NT2/D1 (cell line): Measurements from ENCODE around the gene CDH22.

Source experiments
- DNase-seq: peaks from one replicate; pipeline ENCODE4 v3.0.0-alpha.2; 2011; ENCODE audit warnings: low read depth, low spot score
- H3K27me3 ChIP-seq: 2 replicates; pipeline ENCODE4 v1.6.0; 2011; ENCODE audit warnings: mild to moderate bottlenecking; ENCODE audit not compliant: insufficient read length, insufficient read depth
- H3K36me3 ChIP-seq: 2 replicates; pipeline ENCODE4 v1.6.1; 2011; ENCODE audit warnings: mild to moderate bottlenecking, low read length, mixed read lengths; ENCODE audit not compliant: insufficient read depth, insufficient read length
- H3K4me1 ChIP-seq: 2 replicates; pipeline ENCODE4 v1.5.1; 2011; ENCODE audit not compliant: insufficient read depth, insufficient read length
- H3K4me3 ChIP-seq: 2 replicates; pipeline ENCODE4 v1.5.1; 2011; ENCODE audit warnings: low read depth; ENCODE audit not compliant: insufficient read length
- H3K9ac ChIP-seq: 2 replicates; pipeline ENCODE4 v1.6.0; 2011; ENCODE audit warnings: low read depth; ENCODE audit not compliant: insufficient read length
- H3K9me3 ChIP-seq: 2 replicates; pipeline ENCODE4 v1.5.1; 2011; ENCODE audit warnings: mild to moderate bottlenecking, low read length; ENCODE audit not compliant: insufficient read depth
- SUZ12 ChIP-seq: IDR thresholded peaks from 2 replicates; pipeline ENCODE4 v1.6.1; 2011; ENCODE audit not compliant: insufficient read length, insufficient read depth; ENCODE audit errors: extremely low read depth
- YY1 ChIP-seq: IDR thresholded peaks from 2 replicates; pipeline ENCODE4 v1.6.1; 2011; ENCODE audit not compliant: insufficient read length, insufficient read depth
- ZNF274 ChIP-seq: IDR thresholded peaks from 2 replicates; pipeline ENCODE4 v1.6.1; 2011; ENCODE audit warnings: mild to moderate bottlenecking, low read depth, low read length

The CDH22 gene

DNA sequence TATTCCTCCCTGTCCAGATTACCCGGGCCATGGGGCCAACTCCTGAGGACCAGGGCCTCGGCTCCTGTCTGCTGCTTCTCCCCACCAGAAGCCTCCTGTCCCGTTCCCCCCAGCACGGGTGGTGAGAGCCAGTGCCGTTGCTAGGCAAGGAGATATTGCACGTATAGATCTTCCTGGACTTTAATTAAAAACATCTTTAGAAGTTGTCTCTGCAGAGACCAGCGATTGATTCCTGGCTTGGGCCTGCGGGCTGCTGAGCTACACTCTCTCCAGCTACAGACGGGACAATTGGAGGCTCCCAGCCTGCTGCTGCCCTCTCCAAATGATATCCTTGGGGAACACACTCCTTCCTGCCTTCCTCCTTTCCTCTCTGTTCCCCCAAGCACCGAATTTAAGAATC is 74.6 kb downstream of the CDH22 start:
- no peak overlapping the region for H3K4me3 ChIP-seq
- no peaks in the 10 kb centered on the region for H3K36me3 ChIP-seq
- peaks cover 38% of the 10 kb centered on the region for H3K27me3 ChIP-seq
- TF ChIP-seq SUZ12 (no peak), ZNF274 (no peak), YY1 (no peak)
- DNase-seq = no peak
- peaks cover 5% of the 10 kb centered on the region for H3K4me1 ChIP-seq
- H3K9me3 ChIP-seq = no peaks in the 10 kb centered on the region
- H3K9ac ChIP-seq = no peak overlapping the region

DNA sequence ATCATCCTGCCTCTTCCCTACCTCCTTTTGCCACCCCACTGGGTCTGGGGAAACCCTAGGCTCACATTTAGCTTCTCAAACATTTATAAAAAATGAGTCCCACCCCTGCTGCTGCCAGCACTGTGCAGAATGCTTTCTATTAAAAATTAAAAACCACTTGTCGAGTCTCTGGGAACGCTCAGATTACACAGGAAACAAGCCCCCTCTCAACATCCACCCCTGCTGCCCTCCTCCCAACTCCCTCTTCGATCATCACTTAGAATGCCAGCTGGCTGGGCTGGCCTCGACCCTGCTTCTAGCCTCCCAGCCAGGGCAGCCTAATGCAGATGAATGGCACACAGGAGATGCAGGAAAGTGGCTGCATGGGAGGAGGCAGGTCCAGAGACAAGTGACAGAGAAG is 75.8 kb downstream of the CDH22 start:
- peaks cover 2% of the 10 kb centered on the region for H3K4me1 ChIP-seq
- TF ChIP-seq ZNF274 = no peak
- no peak for TF ChIP-seq SUZ12
- no peak for TF ChIP-seq YY1
- no peak overlapping the region for H3K4me3 ChIP-seq
- no peaks in the 10 kb centered on the region for H3K36me3 ChIP-seq
- no peak overlapping the region for H3K9ac ChIP-seq
- no peaks in the 10 kb centered on the region for H3K9me3 ChIP-seq
- peaks cover 27% of the 10 kb centered on the region for H3K27me3 ChIP-seq
- no peak for DNase-seq

DNA sequence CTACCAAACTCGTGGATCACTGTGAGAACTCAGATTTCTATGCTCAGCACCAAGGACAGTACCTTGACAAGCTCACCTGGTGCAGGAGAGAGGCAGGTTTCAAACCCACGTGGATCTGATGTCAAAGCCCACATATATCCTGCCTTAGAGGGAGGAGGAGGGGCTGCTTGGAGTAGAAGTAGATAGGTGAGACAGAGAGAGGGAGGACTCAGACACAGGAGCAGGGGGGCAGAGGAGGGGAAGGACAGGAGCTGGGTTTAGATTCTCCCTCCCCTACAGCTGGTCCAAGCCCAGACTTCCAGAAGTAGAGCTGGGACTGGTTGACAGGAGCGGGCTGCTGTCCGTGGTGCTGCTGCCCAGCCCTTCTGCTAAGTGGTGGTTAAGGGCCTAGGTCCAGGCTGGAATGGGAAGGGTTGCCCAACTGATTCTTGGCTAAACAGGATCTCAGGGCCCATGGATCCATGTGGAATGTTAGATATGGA is 77.5 kb downstream of the CDH22 start:
- TF ChIP-seq ZNF274 (no peak), YY1 (no peak), SUZ12 (no peak)
- no peak overlapping the region for H3K4me3 ChIP-seq
- no peaks in the 10 kb centered on the region for H3K36me3 ChIP-seq
- H3K9me3 ChIP-seq = no peaks in the 10 kb centered on the region
- H3K4me1 ChIP-seq = no peaks in the 10 kb centered on the region
- H3K27me3 ChIP-seq = peaks cover 23% of the 10 kb centered on the region
- DNase-seq = peak; percentile 71
- H3K9ac ChIP-seq = no peak overlapping the region

DNA sequence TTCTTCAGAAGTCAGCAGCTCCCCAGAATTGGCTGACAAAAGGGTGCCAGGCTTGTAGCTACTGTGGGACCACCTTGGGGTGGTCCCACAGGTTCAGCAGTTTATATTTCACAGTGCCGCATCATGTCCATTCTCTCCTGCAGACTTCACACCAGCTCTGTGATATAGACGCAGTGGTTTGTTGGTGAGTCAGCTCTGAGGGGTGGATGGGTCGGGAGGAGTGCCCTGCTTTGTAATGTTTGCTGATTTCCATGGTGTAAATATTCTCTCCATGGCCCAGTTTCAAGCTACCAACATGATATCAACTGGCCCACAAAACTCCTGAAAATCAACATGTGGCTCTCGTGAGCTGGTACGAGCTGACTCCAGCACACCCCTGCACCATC is 78.2 kb downstream of the CDH22 start:
- no peak for TF ChIP-seq YY1
- TF ChIP-seq ZNF274 = no peak
- no peak for TF ChIP-seq SUZ12

DNA sequence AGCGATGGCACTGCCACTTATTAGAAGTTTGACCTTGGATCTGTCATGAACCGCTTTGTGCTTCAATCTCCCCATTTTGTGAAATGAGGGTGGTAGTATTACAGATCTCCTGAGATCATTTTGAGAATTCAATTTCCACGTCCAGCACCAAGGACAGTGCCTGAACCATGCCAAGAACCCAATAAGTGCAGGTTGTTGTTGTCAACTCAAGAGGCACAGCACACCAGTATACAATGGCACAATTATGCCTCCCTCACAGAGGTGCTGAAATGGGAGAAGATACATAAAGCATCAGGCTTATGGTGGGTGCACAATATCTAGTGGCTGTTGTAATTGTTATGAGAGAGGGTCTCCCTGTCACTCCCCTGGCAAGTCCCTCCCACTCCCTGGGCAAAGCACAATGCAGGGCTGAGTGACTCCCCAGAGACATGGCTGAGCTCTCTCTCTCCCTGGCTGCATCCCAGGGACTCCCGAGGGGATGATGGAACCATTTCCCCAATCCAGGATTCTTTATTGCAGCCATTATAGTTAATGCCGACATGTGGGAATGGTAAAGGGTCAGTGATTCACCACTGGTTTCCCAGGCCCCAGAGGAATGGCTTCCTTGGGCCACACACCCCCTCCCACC is 78.7 kb downstream of the CDH22 start:
- DNase-seq = no peak
- no peak overlapping the region for H3K9ac ChIP-seq
- H3K9me3 ChIP-seq = no peaks in the 10 kb centered on the region
- H3K36me3 ChIP-seq = no peaks in the 10 kb centered on the region
- no peaks in the 10 kb centered on the region for H3K4me1 ChIP-seq
- TF ChIP-seq SUZ12 = no peak
- no peak for TF ChIP-seq ZNF274
- no peak for TF ChIP-seq YY1
- no peak overlapping the region for H3K4me3 ChIP-seq
- peaks cover 14% of the 10 kb centered on the region for H3K27me3 ChIP-seq

More for the DNA sequence above, 78.2 kb downstream of the CDH22 start:
- Histone ChIP-seq H3K4me3 (no peak overlapping the region), H3K9me3 (no peaks in the 10 kb centered on the region), H3K4me1 (no peaks in the 10 kb centered on the region), H3K27me3 (peaks cover 16% of the 10 kb centered on the region), H3K36me3 (no peaks in the 10 kb centered on the region), H3K9ac (no peak overlapping the region)
- no peak for DNase-seq

DNA sequence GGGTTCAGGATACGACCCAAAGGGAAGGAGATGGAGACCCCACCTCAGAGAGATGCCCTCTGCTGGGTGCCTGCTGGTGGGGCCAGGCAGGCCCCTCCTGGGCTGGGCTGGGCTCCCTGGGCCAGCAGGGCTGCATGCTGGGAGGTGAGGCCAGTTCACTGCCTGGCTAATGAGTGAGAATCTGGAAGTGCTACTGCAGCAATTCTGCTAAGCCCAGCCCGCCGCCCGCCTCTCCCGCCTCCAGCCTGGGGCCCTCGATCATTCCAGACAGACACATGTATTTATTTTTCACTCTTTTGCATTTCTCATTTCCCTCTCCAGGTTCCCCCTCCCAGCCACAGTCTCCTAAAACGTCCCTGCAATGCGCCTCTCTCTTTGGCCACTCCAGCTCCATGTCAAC is 79.6 kb downstream of the CDH22 start:
- TF ChIP-seq YY1 (no peak), ZNF274 (no peak), SUZ12 (no peak)
- Histone ChIP-seq H3K4me3 (no peak overlapping the region), H3K9ac (no peak overlapping the region), H3K27me3 (peaks cover 11% of the 10 kb centered on the region), H3K4me1 (no peaks in the 10 kb centered on the region), H3K9me3 (no peaks in the 10 kb centered on the region), H3K36me3 (no peaks in the 10 kb centered on the region)
- DNase-seq = no peak

DNA sequence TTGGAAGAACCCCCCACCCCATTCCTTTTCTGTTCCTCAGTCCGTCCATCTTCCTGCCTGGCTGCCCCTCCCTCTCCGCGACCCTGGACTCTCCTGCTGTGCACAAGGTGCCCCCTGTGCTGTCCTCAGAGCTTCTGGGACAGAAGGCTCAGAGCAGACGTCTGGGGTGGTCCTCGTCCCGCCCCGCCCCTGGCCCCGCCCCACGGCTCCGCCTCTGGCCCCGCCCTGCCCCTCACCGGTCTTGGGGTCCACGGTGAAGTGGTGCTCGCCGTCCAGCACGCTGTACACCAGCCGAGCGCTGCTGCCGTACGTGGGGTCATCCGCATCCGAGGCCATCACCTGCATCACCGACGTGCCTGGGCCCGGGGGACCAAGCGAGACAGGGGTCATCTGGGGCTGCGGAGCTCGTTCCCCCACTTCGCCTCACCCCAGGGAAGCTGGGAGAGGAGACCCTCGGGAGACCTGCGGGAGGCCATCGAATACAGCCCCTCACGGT is 81.0 kb downstream of the CDH22 start:
- no peak overlapping the region for H3K4me3 ChIP-seq

More for the DNA sequence above, 81.0 kb downstream of the CDH22 start:
- H3K36me3 ChIP-seq = no peaks in the 10 kb centered on the region
- no peaks in the 10 kb centered on the region for H3K9me3 ChIP-seq
- TF ChIP-seq SUZ12 = no peak
- TF ChIP-seq YY1 = no peak
- no peak for TF ChIP-seq ZNF274
- no peaks in the 10 kb centered on the region for H3K4me1 ChIP-seq
- no peaks in the 10 kb centered on the region for H3K27me3 ChIP-seq
- no peak for DNase-seq
- H3K9ac ChIP-seq = no peak overlapping the region
